Activated T-cell treated with anti-CD3 and anti-CD28 coated beads, Interleukin-2, amount 50 U/mL, for 4 hours (primary cell): ENCODE data around the gene CRYL1. TPM values are rescaled to one million over a fixed set of nuclear protein-coding genes. Genes with fewer than 3 reads are reported as not detected.

Experiments
- ATAC-seq, 2 donors: fragments of 200-7000 bp; cut with Tn5 transposase; one replicate each; pipeline ENCODE4 v1.10.0; 2021
- DNase-seq: peaks from one replicate; pipeline ENCODE4 v3.0.0-alpha.2; 2020
- H3K27me3 Mint-ChIP-seq: one replicate; pipeline ENCODE4 v1.8.0; 2021; ENCODE audit warnings: low read depth, mixed read lengths
- H3K36me3 Mint-ChIP-seq: one replicate; pipeline ENCODE4 v1.8.0; 2022; ENCODE audit warnings: mixed read lengths; ENCODE audit not compliant: insufficient read depth
- H3K4me1 Mint-ChIP-seq: one replicate; pipeline ENCODE4 v1.8.0; 2021; ENCODE audit warnings: low read depth, mixed read lengths
- H3K4me3 Mint-ChIP-seq: one replicate; pipeline ENCODE4 v1.8.0; 2021; ENCODE audit warnings: mild to moderate bottlenecking, moderate library complexity, mixed read lengths
- H3K9me3 Mint-ChIP-seq: one replicate; pipeline ENCODE4 v1.8.0; 2021; ENCODE audit warnings: mixed read lengths
- total RNA-seq, 3 donors: library from RNA; stranded (reverse); gene quantifications; one replicate each; pipeline ENCODE4 v1.2.1, GENCODE V29; 2021

The CRYL1 gene
- total RNA-seq, 3 donors from 2014 or later, result 2.8 to 5.3 (median 3.7) TPM

DNA sequence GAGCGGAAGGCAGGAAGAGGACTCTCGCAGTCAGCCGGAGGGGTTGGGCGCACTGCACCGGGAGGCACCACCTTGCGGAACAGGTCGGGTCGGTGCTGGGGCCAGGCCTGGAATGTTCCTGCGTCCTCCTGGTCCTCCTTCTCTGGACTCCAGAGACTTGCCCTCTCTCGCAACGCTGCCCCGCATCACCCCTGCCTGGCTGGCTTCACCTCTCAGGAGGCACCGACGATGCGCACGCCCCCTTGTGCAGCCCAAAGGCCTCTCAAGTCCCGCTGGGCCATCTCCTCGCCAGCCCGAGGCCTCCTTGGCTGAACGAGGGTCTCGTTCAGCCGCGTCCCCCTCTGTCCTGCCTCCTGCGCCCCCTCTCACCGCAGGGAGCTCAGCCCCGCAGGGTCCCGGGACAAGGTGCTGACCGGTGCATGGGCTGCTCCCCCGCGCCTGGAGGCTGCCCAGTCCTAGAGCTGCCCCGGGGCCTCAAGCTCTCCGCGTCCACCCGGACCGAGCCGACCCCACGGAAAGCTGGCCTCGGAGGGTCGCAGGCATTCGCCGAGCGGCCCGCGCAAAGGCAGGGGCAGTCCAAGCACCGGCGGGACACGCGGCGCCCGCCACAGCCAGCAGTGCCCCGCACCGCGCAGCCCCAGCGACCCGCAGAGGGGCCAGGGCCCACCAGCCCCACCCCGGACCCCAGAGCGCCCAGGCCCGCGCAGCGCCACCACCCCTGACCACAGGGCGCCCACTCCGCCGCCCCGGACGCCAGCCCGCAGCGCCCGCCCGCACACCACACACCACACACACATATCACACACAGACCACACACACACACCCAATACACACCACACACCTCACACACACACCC, 133.8 kb downstream of the CRYL1 start:
- peaks cover 3% of the 10 kb centered on the region for H3K4me1 Mint-ChIP-seq

GRCh38 chr13:20390526-20391175, 135.0 kb downstream of the CRYL1 start:
- H3K4me1 Mint-ChIP-seq, result peaks cover 3% of the 10 kb centered on the region
- no peaks in the 10 kb centered on the region for H3K36me3 Mint-ChIP-seq
- no peak for DNase-seq
- H3K27me3 Mint-ChIP-seq, result no peaks in the 10 kb centered on the region
- ATAC-seq, result no peak
- no peak overlapping the region for H3K4me3 Mint-ChIP-seq
- no peaks in the 10 kb centered on the region for H3K9me3 Mint-ChIP-seq

More for the DNA sequence above, 133.8 kb downstream of the CRYL1 start:
- Mint-ChIP-seq H3K36me3 (peaks cover 3% of the 10 kb centered on the region), H3K9me3 (no peaks in the 10 kb centered on the region), H3K27me3 (no peaks in the 10 kb centered on the region), H3K4me3 (no peak overlapping the region)
- peak in 1 of 2 donors; percentile 18 for ATAC-seq
- DNase-seq, result no peak

DNA sequence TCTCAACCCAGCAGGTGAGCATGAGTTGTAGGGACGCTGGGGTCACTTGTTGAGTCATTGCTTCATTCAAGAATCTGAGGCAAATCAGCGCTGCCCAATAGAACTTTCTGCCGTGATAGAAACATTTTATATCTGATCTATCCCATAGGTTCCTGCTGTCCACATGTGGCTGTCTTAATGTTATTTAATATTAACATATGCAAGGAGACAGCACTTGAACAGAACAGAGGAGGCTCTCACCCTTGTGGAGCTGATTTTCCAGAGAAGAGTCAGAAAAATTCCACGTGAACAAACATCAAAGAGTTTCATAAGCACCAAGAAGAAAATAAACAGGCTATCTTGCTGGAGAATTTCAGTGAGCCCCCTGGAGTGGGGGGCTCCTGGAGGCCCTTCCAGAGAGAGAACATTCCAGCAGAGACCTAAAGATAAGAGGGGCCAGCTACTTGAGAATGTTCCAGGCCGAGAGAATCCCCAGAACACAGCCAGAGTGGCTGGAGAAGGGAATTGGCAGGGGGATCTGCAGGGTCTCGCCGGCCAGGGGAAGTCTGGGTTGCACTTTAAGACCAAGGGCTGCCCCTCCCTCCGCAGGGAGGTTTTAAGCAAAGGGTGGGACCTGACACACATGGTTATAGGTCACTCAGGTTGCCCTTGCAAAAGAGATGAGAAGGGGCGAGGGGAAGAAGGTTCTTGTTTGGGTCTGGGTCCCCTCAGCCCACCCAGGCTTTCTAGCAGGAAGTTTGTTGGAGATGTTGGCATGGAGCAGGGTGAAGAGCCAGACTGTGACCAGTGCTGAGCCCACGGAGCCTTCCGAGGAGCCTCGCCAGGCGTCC, 135.7 kb downstream of the CRYL1 start:
- Mint-ChIP-seq H3K4me3 (no peak overlapping the region), H3K27me3 (no peaks in the 10 kb centered on the region), H3K36me3 (no peaks in the 10 kb centered on the region), H3K4me1 (peaks cover 3% of the 10 kb centered on the region), H3K9me3 (no peaks in the 10 kb centered on the region)
- no peak for ATAC-seq
- DNase-seq, result no peak

GRCh38 chr13:20388184-20388583, 137.5 kb downstream of the CRYL1 start:
- Mint-ChIP-seq H3K36me3 (no peaks in the 10 kb centered on the region), H3K9me3 (no peaks in the 10 kb centered on the region), H3K4me1 (peaks cover 3% of the 10 kb centered on the region), H3K27me3 (no peaks in the 10 kb centered on the region), H3K4me3 (no peak overlapping the region)
- ATAC-seq, result no peak
- no peak for DNase-seq

DNA sequence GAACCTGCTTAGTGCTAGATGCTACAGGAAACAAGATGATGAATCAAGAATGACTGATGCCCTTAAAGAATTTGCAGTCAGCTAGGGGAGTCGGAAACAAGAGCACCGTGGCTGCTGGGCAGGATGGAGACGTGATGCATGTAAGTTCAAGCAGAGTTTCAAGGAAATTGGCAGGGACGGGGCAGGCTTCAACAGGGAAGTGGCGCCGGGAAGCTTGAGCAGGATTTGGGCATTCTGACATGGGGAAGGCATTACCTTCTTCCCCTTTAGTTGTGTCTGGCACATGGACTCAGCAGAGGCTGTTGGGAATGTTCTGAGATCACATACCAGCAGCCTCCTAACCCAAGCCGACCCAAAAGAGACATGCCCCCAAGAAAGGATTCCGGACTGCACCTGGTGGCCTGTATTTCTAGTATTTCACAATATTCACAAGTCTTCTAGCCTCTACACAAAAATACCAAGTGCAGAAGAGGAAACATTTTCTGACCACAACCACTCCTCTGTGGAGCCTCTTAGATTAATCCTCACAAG, 138.2 kb downstream of the CRYL1 start:
- peaks cover 3% of the 10 kb centered on the region for H3K4me1 Mint-ChIP-seq
- H3K36me3 Mint-ChIP-seq, result no peaks in the 10 kb centered on the region
- DNase-seq (no peak), ATAC-seq (no peak)
- H3K9me3 Mint-ChIP-seq, result no peaks in the 10 kb centered on the region
- H3K4me3 Mint-ChIP-seq, result no peak overlapping the region
- no peaks in the 10 kb centered on the region for H3K27me3 Mint-ChIP-seq

GRCh38 chr13:20387006-20387405, 138.7 kb downstream of the CRYL1 start:
- Mint-ChIP-seq H3K9me3 (no peaks in the 10 kb centered on the region), H3K27me3 (no peaks in the 10 kb centered on the region), H3K36me3 (no peaks in the 10 kb centered on the region), H3K4me3 (no peak overlapping the region), H3K4me1 (peaks cover 3% of the 10 kb centered on the region)
- ATAC-seq, result no peak
- DNase-seq, result no peak

- ATAC-seq, result no peak
- no peaks in the 10 kb centered on the region for H3K27me3 Mint-ChIP-seq
- no peaks in the 10 kb centered on the region for H3K9me3 Mint-ChIP-seq
- no peak for DNase-seq
- H3K4me3 Mint-ChIP-seq, result no peak overlapping the region
- no peaks in the 10 kb centered on the region for H3K36me3 Mint-ChIP-seq
- H3K4me1 Mint-ChIP-seq, result peaks cover 3% of the 10 kb centered on the region
Measured at GRCh38 chr13:20383058-20383457, 142.6 kb downstream of the CRYL1 start.

DNA sequence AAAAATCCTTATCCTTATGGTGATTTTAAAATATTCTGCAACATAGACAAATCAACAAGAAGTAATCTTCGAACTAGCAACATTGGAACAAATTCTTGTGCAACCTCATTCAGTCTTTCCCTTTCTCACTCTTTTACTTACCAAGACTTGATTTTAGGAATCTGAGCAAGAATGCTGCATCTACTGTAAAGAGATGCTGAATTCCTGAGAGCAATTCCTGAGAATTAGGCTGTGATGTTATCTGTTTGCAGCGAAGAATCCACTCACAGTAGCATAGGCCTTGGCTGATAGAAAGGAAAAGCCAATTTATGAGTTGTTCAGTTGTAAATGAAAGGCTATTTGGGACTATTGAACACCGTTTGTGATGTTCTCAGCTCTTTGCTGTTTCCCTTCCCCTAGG, 144.3 kb downstream of the CRYL1 start:
- H3K9me3 Mint-ChIP-seq, result no peaks in the 10 kb centered on the region
- H3K36me3 Mint-ChIP-seq, result no peaks in the 10 kb centered on the region
- DNase-seq (no peak), ATAC-seq (no peak)
- no peaks in the 10 kb centered on the region for H3K4me1 Mint-ChIP-seq
- no peaks in the 10 kb centered on the region for H3K27me3 Mint-ChIP-seq
- no peak overlapping the region for H3K4me3 Mint-ChIP-seq

DNA sequence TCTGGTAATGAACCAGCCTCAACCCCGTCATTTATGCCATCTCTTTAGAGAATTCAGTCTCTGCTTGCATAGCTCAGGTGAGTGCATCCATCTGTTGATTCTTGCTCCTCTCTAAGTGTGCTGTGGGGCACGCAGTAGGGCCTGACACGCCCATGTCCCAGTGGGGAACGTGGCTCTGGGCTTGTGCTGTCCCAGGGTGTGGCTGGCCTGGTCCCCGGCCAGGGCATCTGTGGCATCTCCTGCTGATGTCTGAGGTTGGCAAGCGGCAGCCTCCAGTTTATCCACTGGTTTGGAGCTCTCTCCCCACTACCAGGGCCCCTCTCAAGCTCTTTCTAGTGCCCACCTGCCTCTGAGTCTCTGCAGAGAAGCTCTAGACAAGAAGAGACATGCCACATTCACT, 146.9 kb downstream of the CRYL1 start:
- H3K9me3 Mint-ChIP-seq, result no peaks in the 10 kb centered on the region
- no peak for DNase-seq

GRCh38 chr13:20377720-20378119, 147.9 kb downstream of the CRYL1 start:
- H3K27me3 Mint-ChIP-seq, result no peaks in the 10 kb centered on the region
- H3K4me3 Mint-ChIP-seq, result no peak overlapping the region
- no peaks in the 10 kb centered on the region for H3K36me3 Mint-ChIP-seq
- DNase-seq, result no peak
- H3K9me3 Mint-ChIP-seq, result no peaks in the 10 kb centered on the region
- no peaks in the 10 kb centered on the region for H3K4me1 Mint-ChIP-seq
- no peak for ATAC-seq

More for the DNA sequence above, 146.9 kb downstream of the CRYL1 start:
- Mint-ChIP-seq H3K4me3 (no peak overlapping the region), H3K27me3 (no peaks in the 10 kb centered on the region), H3K4me1 (no peaks in the 10 kb centered on the region), H3K36me3 (no peaks in the 10 kb centered on the region)
- ATAC-seq, result no peak

GRCh38 chr13:20375871-20376270, 149.8 kb downstream of the CRYL1 start:
- Mint-ChIP-seq H3K4me3 (no peak overlapping the region), H3K36me3 (no peaks in the 10 kb centered on the region), H3K4me1 (no peaks in the 10 kb centered on the region), H3K27me3 (no peaks in the 10 kb centered on the region), H3K9me3 (no peaks in the 10 kb centered on the region)
- DNase-seq (no peak), ATAC-seq (no peak)

GRCh38 chr13:20373861-20374260, 151.8 kb downstream of the CRYL1 start:
- no peak for DNase-seq
- Mint-ChIP-seq H3K36me3 (no peaks in the 10 kb centered on the region), H3K4me1 (no peaks in the 10 kb centered on the region), H3K9me3 (no peaks in the 10 kb centered on the region), H3K4me3 (no peak overlapping the region), H3K27me3 (peaks cover 2% of the 10 kb centered on the region)
- no peak for ATAC-seq

- no peaks in the 10 kb centered on the region for H3K9me3 Mint-ChIP-seq
- DNase-seq (no peak), ATAC-seq (no peak)
- H3K27me3 Mint-ChIP-seq, result peaks cover 6% of the 10 kb centered on the region
- H3K36me3 Mint-ChIP-seq, result no peaks in the 10 kb centered on the region
- no peaks in the 10 kb centered on the region for H3K4me1 Mint-ChIP-seq
- H3K4me3 Mint-ChIP-seq, result no peak overlapping the region
Measured at GRCh38 chr13:20371825-20372224, 153.8 kb downstream of the CRYL1 start.

GRCh38 chr13:20370815-20371421, 154.7 kb downstream of the CRYL1 start:
- no peaks in the 10 kb centered on the region for H3K9me3 Mint-ChIP-seq
- DNase-seq (no peak), ATAC-seq (no peak)
- H3K36me3 Mint-ChIP-seq, result no peaks in the 10 kb centered on the region
- no peak overlapping the region for H3K4me3 Mint-ChIP-seq
- H3K27me3 Mint-ChIP-seq, result peaks cover 6% of the 10 kb centered on the region
- no peaks in the 10 kb centered on the region for H3K4me1 Mint-ChIP-seq
